Measurements from ENCODE around the gene CABP7.

CABP7 gene

DNA sequence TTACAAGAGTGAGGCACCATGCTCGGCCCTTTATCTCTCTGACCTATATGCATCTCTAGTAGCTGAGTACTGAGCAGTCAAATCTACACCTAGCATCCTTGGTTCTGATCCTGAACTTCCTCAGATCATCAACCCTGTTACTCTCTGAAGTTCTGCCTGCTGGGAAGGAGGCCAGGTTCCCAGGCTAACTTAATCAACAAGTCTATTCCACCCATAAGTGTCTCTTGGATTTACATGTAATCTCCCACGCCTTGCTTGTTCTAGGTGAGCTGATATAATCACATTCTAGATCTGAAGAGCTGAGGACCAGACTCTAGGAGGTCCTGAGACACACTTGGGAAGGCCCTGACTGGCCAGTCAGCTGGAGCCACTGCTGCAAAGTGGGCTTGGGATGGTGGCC, 22.1 kb downstream of the CABP7 start:
- no peak overlapping the region for H3K4me3 ChIP-seq (ENCODE audit: low read length)
- H3K36me3 ChIP-seq (ENCODE audit: control insufficient read depth, low read length): no peaks in the 10 kb centered on the region
- H4K20me1 ChIP-seq (ENCODE audit: control insufficient read depth, insufficient read depth, low read depth, low read length): no peaks in the 10 kb centered on the region
- H3K9me2 ChIP-seq (replicated peaks; ENCODE audit: control insufficient read depth, low read length): no peaks in the 10 kb centered on the region
- no peak overlapping the region for H3K27ac ChIP-seq (ENCODE audit: low read depth, low read length)
- no peaks in the 10 kb centered on the region for H3K79me2 ChIP-seq (ENCODE audit: control insufficient read depth, low read length)
- H3K4me2 ChIP-seq (ENCODE audit: low read length): no peak overlapping the region
- no peaks in the 10 kb centered on the region for H3K4me1 ChIP-seq (ENCODE audit: control insufficient read depth, low read length)
- H3K9me3 ChIP-seq (ENCODE audit: control insufficient read depth, insufficient read depth, low read length): no peaks in the 10 kb centered on the region
- H3K27me3 ChIP-seq (ENCODE audit: control insufficient read depth, low read length): no peaks in the 10 kb centered on the region
- TF ChIP-seq EZH2phosphoT487 (IDR thresholded peaks at IDR 0.05; ENCODE audit: borderline replicate concordance, low read length): no peak
- TF ChIP-seq, protein P1, sequence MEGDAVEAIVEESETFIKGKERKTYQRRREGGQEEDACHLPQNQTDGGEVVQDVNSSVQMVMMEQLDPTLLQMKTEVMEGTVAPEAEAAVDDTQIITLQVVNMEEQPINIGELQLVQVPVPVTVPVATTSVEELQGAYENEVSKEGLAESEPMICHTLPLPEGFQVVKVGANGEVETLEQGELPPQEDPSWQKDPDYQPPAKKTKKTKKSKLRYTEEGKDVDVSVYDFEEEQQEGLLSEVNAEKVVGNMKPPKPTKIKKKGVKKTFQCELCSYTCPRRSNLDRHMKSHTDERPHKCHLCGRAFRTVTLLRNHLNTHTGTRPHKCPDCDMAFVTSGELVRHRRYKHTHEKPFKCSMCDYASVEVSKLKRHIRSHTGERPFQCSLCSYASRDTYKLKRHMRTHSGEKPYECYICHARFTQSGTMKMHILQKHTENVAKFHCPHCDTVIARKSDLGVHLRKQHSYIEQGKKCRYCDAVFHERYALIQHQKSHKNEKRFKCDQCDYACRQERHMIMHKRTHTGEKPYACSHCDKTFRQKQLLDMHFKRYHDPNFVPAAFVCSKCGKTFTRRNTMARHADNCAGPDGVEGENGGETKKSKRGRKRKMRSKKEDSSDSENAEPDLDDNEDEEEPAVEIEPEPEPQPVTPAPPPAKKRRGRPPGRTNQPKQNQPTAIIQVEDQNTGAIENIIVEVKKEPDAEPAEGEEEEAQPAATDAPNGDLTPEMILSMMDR (IDR thresholded peaks at IDR 0.05; ENCODE audit: low read depth, low read length, poor library complexity, severe bottlenecking): no peak
- H3F3A ChIP-seq (ENCODE audit: control insufficient read depth, insufficient read depth): no peaks in the 10 kb centered on the region

DNA sequence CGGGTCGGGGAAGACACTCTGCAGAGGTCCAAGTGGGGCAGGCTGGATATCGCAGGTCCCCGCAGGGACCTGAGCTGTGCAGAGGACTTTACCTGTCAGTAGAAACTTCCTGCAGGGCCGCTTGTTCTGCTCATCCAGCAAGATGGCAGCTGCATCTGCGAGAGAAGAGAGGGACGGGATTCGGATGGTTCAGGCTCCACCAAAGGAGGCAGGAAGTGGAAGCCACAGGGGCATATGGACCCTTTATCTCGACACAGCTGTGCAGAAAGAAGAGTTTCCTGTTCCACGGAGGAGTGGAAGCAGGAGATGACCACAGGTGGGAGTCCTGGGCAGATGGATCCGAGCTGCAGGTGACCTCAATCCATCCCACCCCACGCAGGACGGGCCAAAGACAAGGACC, 22.5 kb downstream of the CABP7 start:
- Histone ChIP-seq H3F3A (ENCODE audit: control insufficient read depth, insufficient read depth) (no peaks in the 10 kb centered on the region), H3K9me2 (replicated peaks; ENCODE audit: control insufficient read depth, low read length) (no peaks in the 10 kb centered on the region), H4K20me1 (ENCODE audit: control insufficient read depth, insufficient read depth, low read depth, low read length) (no peaks in the 10 kb centered on the region), H3K36me3 (ENCODE audit: control insufficient read depth, low read length) (no peaks in the 10 kb centered on the region), H3K27ac (ENCODE audit: low read depth, low read length) (no peak overlapping the region), H3K4me2 (ENCODE audit: low read length) (no peak overlapping the region), H3K79me2 (ENCODE audit: control insufficient read depth, low read length) (no peaks in the 10 kb centered on the region), H3K4me1 (ENCODE audit: control insufficient read depth, low read length) (no peaks in the 10 kb centered on the region), H3K9me3 (ENCODE audit: control insufficient read depth, insufficient read depth, low read length) (no peaks in the 10 kb centered on the region), H3K27me3 (ENCODE audit: control insufficient read depth, low read length) (no peaks in the 10 kb centered on the region), H3K4me3 (ENCODE audit: low read length) (no peak overlapping the region)
- TF ChIP-seq EZH2phosphoT487 (IDR thresholded peaks at IDR 0.05; ENCODE audit: borderline replicate concordance, low read length): no peak
- TF ChIP-seq, protein P1 (IDR thresholded peaks at IDR 0.05; ENCODE audit: low read depth, low read length, poor library complexity, severe bottlenecking): no peak

DNA sequence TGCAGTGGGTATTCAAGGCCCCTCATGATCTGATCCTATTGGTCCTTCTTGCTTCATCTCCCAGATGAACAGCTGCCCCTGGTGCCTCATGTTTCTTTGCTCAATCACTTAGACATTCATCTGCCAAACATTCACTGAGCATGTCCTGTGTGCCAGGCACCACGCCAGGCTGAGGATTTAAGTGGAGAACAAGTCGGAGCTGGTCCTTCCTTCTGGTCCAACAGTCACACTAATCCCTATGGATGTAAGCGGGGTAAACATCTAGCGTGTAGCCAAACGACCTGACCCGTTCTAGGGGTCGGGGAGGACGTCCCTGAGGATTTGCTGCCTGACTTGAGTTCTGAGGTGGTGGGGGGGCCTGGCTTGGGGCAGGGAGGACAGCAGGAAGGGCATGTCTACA, 25.1 kb downstream of the CABP7 start:
- Histone ChIP-seq H3K27me3 (ENCODE audit: control insufficient read depth, low read length) (no peaks in the 10 kb centered on the region), H3F3A (ENCODE audit: control insufficient read depth, insufficient read depth) (no peaks in the 10 kb centered on the region), H3K27ac (ENCODE audit: low read depth, low read length) (no peak overlapping the region), H3K4me1 (ENCODE audit: control insufficient read depth, low read length) (no peaks in the 10 kb centered on the region), H3K36me3 (ENCODE audit: control insufficient read depth, low read length) (no peaks in the 10 kb centered on the region), H3K4me3 (ENCODE audit: low read length) (no peak overlapping the region), H4K20me1 (ENCODE audit: control insufficient read depth, insufficient read depth, low read depth, low read length) (no peaks in the 10 kb centered on the region), H3K79me2 (ENCODE audit: control insufficient read depth, low read length) (no peaks in the 10 kb centered on the region), H3K9me3 (ENCODE audit: control insufficient read depth, insufficient read depth, low read length) (no peaks in the 10 kb centered on the region), H3K4me2 (ENCODE audit: low read length) (no peak overlapping the region), H3K9me2 (replicated peaks; ENCODE audit: control insufficient read depth, low read length) (no peaks in the 10 kb centered on the region)
- TF ChIP-seq EZH2phosphoT487 (IDR thresholded peaks at IDR 0.05; ENCODE audit: borderline replicate concordance, low read length): no peak
- TF ChIP-seq, protein P1 (IDR thresholded peaks at IDR 0.05; ENCODE audit: low read depth, low read length, poor library complexity, severe bottlenecking): no peak

DNA sequence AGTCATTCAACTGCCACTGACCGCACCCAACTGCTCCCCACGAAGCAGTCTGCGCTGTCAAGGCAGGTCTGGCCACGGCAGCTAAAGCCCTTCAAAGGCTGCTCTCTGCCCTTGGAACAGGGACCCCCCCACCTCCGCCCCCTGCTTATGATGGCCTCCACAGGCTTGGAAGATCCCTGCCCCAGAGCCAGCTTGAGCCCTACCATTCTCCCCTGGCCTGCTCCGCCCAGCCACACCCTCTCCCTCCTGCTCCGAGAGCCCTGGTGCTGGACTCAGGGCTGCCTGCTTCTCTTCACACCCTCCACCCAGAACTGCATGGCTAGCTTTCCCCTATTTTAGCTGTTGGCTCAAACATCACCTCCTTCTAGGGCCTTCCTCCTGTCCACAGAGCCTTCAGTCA, 28.0 kb downstream of the CABP7 start:
- Histone ChIP-seq H4K20me1 (ENCODE audit: control insufficient read depth, insufficient read depth, low read depth, low read length) (no peaks in the 10 kb centered on the region), H3K9me2 (replicated peaks; ENCODE audit: control insufficient read depth, low read length) (no peaks in the 10 kb centered on the region), H3K9me3 (ENCODE audit: control insufficient read depth, insufficient read depth, low read length) (no peaks in the 10 kb centered on the region), H3K4me1 (ENCODE audit: control insufficient read depth, low read length) (no peaks in the 10 kb centered on the region), H3K27ac (ENCODE audit: low read depth, low read length) (no peak overlapping the region), H3K4me3 (ENCODE audit: low read length) (no peak overlapping the region), H3K27me3 (ENCODE audit: control insufficient read depth, low read length) (no peaks in the 10 kb centered on the region), H3K4me2 (ENCODE audit: low read length) (no peak overlapping the region), H3K79me2 (ENCODE audit: control insufficient read depth, low read length) (no peaks in the 10 kb centered on the region), H3F3A (ENCODE audit: control insufficient read depth, insufficient read depth) (no peaks in the 10 kb centered on the region), H3K36me3 (ENCODE audit: control insufficient read depth, low read length) (no peaks in the 10 kb centered on the region)
- TF ChIP-seq EZH2phosphoT487 (IDR thresholded peaks at IDR 0.05; ENCODE audit: borderline replicate concordance, low read length): no peak
- TF ChIP-seq, protein P1 (IDR thresholded peaks at IDR 0.05; ENCODE audit: low read depth, low read length, poor library complexity, severe bottlenecking): no peak

Data from DOHH2 (cell line).